ENCODE results near the gene PTPN18.

DNA sequence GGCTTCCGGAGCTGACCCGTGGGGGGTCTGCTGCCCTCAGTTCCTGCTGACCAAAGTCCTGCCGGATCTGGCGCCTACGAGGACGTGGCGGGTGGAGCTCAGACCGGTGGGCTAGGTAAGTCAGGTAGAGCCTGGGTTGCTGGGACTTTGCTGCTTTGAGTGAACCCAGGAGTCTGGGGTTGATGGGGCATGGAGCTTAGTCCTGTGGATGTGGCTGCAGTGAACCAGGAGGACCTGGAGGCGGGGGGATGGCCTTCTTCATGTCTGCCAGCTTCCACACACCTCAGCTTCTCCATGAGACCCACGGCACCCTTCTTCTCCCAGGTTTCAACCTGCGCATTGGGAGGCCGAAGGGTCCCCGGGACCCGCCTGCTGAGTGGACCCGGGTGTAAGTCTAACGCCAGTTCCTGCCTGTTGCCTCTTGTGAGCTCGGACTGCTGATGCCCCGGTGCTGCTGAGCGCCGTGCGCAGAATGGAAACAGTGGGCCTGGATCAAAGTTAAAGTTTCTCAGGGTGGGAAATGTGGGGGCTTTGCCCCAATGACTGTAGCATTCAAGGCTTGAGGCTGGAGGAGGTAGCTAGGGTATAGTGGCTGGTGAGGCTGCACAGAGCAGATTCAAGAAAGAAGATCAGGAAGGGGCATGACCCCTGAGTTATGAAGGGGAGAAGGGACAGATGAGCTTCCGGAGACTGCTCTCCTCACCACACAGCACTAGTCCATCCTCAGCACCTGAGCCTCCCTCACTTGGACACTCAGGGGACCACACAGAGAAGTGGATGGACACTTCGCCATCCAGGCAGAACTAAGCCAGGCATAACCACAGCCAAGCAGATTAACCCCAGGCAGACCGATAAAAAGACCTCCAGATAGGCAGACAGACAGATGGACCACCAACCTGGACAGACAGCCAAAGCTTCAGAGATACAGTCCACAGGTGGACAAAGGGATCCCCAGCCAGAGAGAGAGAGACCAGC is 17.3 kb downstream of the PTPN18 start:
- TF ChIP-seq, protein P1, sequence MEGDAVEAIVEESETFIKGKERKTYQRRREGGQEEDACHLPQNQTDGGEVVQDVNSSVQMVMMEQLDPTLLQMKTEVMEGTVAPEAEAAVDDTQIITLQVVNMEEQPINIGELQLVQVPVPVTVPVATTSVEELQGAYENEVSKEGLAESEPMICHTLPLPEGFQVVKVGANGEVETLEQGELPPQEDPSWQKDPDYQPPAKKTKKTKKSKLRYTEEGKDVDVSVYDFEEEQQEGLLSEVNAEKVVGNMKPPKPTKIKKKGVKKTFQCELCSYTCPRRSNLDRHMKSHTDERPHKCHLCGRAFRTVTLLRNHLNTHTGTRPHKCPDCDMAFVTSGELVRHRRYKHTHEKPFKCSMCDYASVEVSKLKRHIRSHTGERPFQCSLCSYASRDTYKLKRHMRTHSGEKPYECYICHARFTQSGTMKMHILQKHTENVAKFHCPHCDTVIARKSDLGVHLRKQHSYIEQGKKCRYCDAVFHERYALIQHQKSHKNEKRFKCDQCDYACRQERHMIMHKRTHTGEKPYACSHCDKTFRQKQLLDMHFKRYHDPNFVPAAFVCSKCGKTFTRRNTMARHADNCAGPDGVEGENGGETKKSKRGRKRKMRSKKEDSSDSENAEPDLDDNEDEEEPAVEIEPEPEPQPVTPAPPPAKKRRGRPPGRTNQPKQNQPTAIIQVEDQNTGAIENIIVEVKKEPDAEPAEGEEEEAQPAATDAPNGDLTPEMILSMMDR (IDR thresholded peaks at IDR 0.05; ENCODE audit: low read depth, low read length), result no peak
- TF ChIP-seq EZH2phosphoT487 (IDR thresholded peaks at IDR 0.05; ENCODE audit: low read depth), result no peak
